Left lung (tissue), 10 donors: ENCODE measurements around the gene PID1. TPM values are rescaled to one million over a fixed set of nuclear protein-coding genes. Genes with fewer than 3 reads are reported as not detected.

Experiments
- ATAC-seq: fragments of 200-7000 bp; cut with Tn5 transposase; one replicate; pipeline ENCODE4 v1.9.1; 2020; ENCODE audit warnings: moderate library complexity
- DNase-seq, 4 donors: peaks; one replicate each; pipeline ENCODE4 v3.0.0-alpha.2; 2013 to 2020
- H3K27ac ChIP-seq, 2 donors: fragments of 200-600 bp; sonication (generic) in 1 of 2; one replicate each; pipeline versions ENCODE4 v1.5.0 to v1.8.0; 2020 to 2021
- H3K27me3 ChIP-seq, 2 donors: fragments of 200-600 bp; sonication (generic) in 1 of 2; one replicate each; pipeline versions ENCODE4 v1.5.0 to v1.8.0; 2020 to 2021
- H3K36me3 ChIP-seq, 2 donors: fragments of 200-600 bp; sonication (generic) in 1 of 2; one replicate each; pipeline versions ENCODE4 v1.5.0 to v1.8.0; 2020 to 2021
- H3K4me1 ChIP-seq, 2 donors: fragments of 200-600 bp; one replicate each; pipeline ENCODE4 v1.8.0; 2021
- H3K4me3 ChIP-seq, 2 donors: fragments of 200-600 bp; sonication (generic) in 1 of 2; one replicate each; pipeline versions ENCODE4 v1.5.0 to v1.8.0; 2020 to 2021; ENCODE audit warnings: mild to moderate bottlenecking in 1 of 2
- H3K9me3 ChIP-seq, 2 donors: fragments of 200-600 bp; sonication (generic) in 1 of 2; one replicate each; pipeline versions ENCODE4 v1.5.0 to v1.8.0; 2020 to 2021
- CTCF ChIP-seq, 2 donors: fragments of 200-600 bp; sonication (generic) in 1 of 2; IDR thresholded peaks; one replicate each; pipeline versions ENCODE4 v1.5.0 to v1.8.0; 2021; ENCODE audit warnings: antibody characterized with exemption in 2 of 2
- intact Hi-C, 2 donors: fragments of 100-400 bp; cut with DNase I; formaldehyde crosslinking; loops; one replicate each; pipeline versions ENCODE4 v1.11.2 to v1.14.2; 2022
- polyA plus RNA-seq, 6 donors: library from polyadenylated mRNA; unstranded; fragments of 120-200 nt; gene quantifications; one replicate each; pipeline ENCODE4 v1.2.1, GENCODE V29; 2013; ENCODE audit not compliant: insufficient read length in 6 of 6
- total RNA-seq, 2 donors: library from RNA; stranded (reverse); fragmentation: NEBNext Ultra II Directional; extraction: Animal tissue kit (Norgen Biotek cat#: 25700); gene quantifications; one replicate each; pipeline ENCODE4 v1.2.1, GENCODE V29; 2021
- donor health status: DM: no; HTN: yes; CAD: no.
- donor health status: DM: no; HTN: no; CAD: no.

PID1 gene
- total and polyA plus RNA-seq, 8 donors = 19.7 to 47.8 (median 27.4) TPM

- ATAC-seq = peak; percentile 16
- intact Hi-C loops = no loop called here
- H3K36me3 ChIP-seq = no peaks in the 10 kb centered on the region
- TF ChIP-seq CTCF (IDR thresholded peaks at IDR 0.05) = no peak
- no peak for DNase-seq
- H3K27me3 ChIP-seq = no peaks in the 10 kb centered on the region
- no peaks in the 10 kb centered on the region for H3K9me3 ChIP-seq
- peaks cover 9 to 30% of the 10 kb centered on the region in 2 donors for H3K4me1 ChIP-seq
- no peak overlapping the region for H3K4me3 ChIP-seq
- H3K27ac ChIP-seq = peak overlapping the region in 1 of 2 donors; percentile 49
These were observed 30.1 kb upstream of the PID1 start for GRCh38 chr2:229301237-229301636.

GRCh38 chr2:229300790-229301189 is 29.7 kb upstream of the PID1 start:
- intact Hi-C loops = no loop called here
- Histone ChIP-seq H3K27ac (peak overlapping the region in 1 of 2 donors; percentile 49), H3K4me1 (peaks cover 12 to 35% of the 10 kb centered on the region in 2 donors), H3K4me3 (no peak overlapping the region), H3K36me3 (no peaks in the 10 kb centered on the region), H3K27me3 (no peaks in the 10 kb centered on the region), H3K9me3 (no peaks in the 10 kb centered on the region)
- no peak for TF ChIP-seq CTCF (IDR thresholded peaks at IDR 0.05)
- ATAC-seq (peak; percentile 31), DNase-seq (no peak)

GRCh38 chr2:229300371-229300770 is 29.3 kb upstream of the PID1 start:
- Histone ChIP-seq H3K27me3 (no peaks in the 10 kb centered on the region), H3K9me3 (no peaks in the 10 kb centered on the region), H3K36me3 (no peaks in the 10 kb centered on the region), H3K27ac (no peak overlapping the region), H3K4me3 (no peak overlapping the region), H3K4me1 (peaks cover 16 to 39% of the 10 kb centered on the region in 2 donors)
- no peak for DNase-seq
- no peak for TF ChIP-seq CTCF (IDR thresholded peaks at IDR 0.05)
- intact Hi-C loops = no loop called here
- no peak for ATAC-seq

- H3K4me1 ChIP-seq = peaks cover 16 to 48% of the 10 kb centered on the region in 2 donors
- no peak for TF ChIP-seq CTCF (IDR thresholded peaks at IDR 0.05)
- H3K36me3 ChIP-seq = no peaks in the 10 kb centered on the region
- no peak overlapping the region for H3K4me3 ChIP-seq
- no peaks in the 10 kb centered on the region for H3K27me3 ChIP-seq
- no peak for DNase-seq
- ATAC-seq = peak; percentile 81
- intact Hi-C loops = no loop called here
- peak overlapping the region; percentile 15 to 53 for H3K27ac ChIP-seq
- H3K9me3 ChIP-seq = no peaks in the 10 kb centered on the region
These were observed 26.2 kb upstream of the PID1 start for GRCh38 chr2:229297247-229297646.

- no peak for DNase-seq
- peak overlapping the region; percentile 15 to 57 for H3K27ac ChIP-seq
- no peaks in the 10 kb centered on the region for H3K9me3 ChIP-seq
- no peaks in the 10 kb centered on the region for H3K36me3 ChIP-seq
- intact Hi-C loops = no loop called here
- ATAC-seq = peak; percentile 13
- TF ChIP-seq CTCF (IDR thresholded peaks at IDR 0.05) = no peak
- H3K4me3 ChIP-seq = no peak overlapping the region
- no peaks in the 10 kb centered on the region for H3K27me3 ChIP-seq
- H3K4me1 ChIP-seq = peaks cover 16 to 46% of the 10 kb centered on the region in 2 donors
These were observed 25.4 kb upstream of the PID1 start for GRCh38 chr2:229296536-229296935.
